Prostate gland (tissue), 2 donors: ENCODE measurements around the gene TNRC6C.

Experiments used
- CTCF ChIP-seq, 4 experiments: fragments of 200-600 bp in 2 of 4; fragments of 450-650 bp in 2 of 4; sonication (generic) in 2 of 4; IDR thresholded peaks; 1 replicate in 3 of 4; 2 replicates in 1 of 4; pipeline ENCODE4 v1.5.1; 2016 to 2019; ENCODE audit warnings: antibody characterized with exemption in 4 of 4, mild to moderate bottlenecking in 2 of 4, moderate library complexity in 2 of 4
- POLR2A ChIP-seq: fragments of 450-650 bp; IDR thresholded peaks from one replicate; pipeline ENCODE4 v1.6.1; 2016; ENCODE audit warnings: antibody characterized with exemption, mild to moderate bottlenecking
- POLR2AphosphoS5 ChIP-seq: sonication (generic); formaldehyde crosslinking; IDR thresholded peaks from one replicate; pipeline ENCODE4 v1.6.1; 2017; ENCODE audit warnings: antibody characterized with exemption

- TF ChIP-seq CTCF (IDR thresholded peaks at IDR 0.05) (no peak), POLR2A (no peak), POLR2AphosphoS5 (no peak)
These were observed 73.7 kb downstream of the TNRC6C start for GRCh38 chr17:78032166-78032565.
